GM21515 (cell line): ENCODE results near the gene SOCS7.

Source experiments
- ATAC-seq: cut with Tn5 transposase; IDR thresholded peaks from one replicate; pipeline ENCODE4 v1.9.1; 2021; ENCODE audit not compliant: unreplicated experiment

The SOCS7 gene

DNA sequence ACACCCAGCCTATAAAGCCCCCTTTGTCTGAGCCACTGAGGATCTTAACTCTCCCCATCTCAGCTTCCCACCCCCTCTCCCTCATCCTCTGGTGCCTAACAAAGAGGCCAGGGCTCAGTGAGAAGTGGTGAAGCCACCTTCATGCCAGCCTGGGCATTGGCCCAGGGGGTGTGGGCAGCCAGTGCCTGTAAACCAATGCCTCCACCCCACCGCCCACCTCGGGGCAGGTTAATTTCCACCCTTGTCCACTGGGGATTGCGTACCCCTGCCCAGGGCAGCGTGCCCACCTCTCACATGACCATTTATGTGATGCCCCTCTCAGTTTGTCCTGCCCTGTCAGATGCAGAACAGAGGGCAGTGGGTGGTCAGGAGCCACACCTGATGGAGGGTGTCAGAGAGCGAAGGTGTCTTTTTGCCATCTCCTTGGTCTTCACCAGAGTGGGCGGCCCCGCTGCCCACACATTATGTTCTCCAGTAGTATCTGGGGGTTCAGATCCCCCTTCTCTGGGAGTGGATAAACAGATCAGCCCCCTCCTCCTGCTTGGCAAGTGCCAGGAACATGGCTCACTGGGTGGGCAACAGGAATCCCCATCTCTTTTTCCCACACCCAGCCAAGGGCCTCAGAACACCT lies 66.5 kb downstream of the SOCS7 start:
- ATAC-seq: no peak

DNA sequence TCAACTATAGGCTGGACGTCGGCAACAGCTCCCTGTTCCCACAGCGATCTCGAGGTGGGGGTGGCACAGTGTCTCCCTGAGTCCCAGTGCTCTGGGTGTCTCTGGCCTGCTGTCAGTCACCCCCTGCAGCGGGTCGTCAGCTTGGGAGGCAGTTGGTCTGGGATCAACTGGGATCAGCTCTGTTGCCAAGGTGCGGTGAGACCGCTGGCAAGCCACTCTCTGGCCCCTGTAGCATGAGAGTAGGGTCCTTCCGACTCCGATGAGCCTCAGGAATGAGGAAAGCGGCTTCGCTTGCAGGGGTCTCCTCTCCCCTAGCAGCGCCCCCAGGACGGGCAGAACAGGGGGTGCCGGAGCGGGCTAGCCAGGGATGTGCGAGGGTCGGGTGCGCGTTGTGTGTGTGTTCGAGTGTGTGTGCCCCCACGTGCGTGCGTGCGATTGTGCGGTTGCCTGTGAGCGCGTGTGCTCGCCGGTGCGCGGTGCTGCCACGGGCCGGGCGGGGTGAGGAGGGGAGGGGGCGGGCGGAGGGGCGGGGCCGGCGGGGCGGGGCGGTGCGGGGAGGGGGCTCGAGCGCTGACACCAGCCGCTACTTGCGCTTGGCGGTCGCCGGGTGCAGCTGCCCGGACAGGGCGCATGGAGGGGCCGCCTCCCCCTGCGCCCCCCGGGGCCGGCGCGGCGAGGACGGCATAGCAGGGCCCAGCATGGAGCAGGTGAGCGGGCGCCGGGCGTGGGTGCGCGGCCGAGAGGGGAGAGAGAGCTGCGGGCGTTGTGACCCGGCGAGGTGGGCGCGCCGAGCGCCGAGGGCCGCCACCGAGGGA lies 67.3 kb downstream of the SOCS7 start:
- no peak for ATAC-seq

DNA sequence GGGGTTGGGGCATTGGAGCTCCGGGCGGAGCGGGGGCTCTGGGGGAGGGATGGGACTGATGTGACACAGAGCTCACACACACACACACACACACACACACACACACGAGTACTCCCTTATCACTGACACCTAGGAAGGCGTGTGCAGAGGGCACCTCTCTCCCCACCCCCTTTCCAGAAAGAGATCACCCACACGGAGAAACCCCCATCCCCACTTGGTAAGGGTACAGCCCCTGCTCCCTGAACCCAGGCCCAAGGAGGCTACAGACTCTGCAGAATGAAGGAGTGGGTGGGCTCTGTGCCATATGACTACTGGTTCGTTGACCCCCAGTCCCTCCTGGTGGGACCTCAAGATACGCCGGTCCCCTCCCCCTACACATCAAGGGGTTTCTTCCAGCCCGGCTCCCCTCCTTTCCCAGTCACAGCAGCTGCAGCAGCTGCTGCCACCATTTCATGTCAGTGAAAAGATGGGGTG lies 67.9 kb downstream of the SOCS7 start:
- no peak for ATAC-seq

DNA sequence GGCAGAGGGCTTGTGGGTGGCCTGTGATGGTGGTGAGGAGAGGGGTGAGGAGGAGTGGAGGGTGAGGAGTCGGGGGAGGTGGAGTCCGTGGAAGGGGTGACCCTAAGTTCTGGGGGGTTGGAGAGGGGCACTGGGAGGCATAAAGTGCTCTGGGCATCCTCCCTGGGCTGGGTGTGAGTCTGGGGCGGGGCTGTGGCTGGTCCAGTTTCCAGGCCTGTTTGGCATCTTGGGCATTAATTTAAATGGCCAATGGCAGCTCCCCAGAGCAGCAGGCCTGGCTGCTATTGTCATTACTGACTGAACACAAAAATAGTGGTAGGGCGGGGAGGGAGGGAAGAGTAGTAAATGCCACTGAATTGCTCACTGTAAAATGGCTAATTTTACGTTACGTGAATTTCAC lies 68.9 kb downstream of the SOCS7 start:
- ATAC-seq: no peak

DNA sequence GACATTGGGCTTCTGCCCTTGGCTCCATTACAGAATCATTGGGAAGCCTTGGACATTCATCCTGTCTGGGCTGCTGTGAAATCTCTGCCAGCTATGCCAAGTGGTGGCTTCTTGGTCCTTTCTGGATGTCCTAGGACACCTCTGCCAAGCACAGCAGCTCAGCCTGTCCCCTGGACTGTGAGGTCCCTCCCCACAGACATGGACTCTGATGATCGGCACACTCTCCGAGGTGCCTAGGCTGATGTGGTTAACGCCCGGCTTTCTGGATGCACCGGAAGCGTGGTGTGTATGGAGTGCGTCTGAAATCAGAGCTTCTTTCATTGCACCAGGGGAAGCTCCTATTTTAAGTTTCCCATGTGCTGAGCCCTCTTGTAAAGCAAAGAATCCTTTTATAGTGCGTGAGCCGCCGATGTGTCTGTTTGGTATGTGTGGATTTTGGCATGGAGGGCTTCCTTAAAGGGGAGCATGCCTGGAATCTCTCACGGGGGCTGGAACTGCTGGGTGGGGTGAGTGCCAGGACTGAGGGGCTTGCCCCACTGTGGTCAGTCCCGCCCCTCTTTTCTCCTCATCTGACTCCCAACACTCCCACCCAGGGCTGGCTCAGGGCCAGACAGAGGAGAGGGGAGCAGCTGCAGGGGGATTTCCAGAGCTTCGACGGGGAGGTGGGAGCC lies 69.7 kb downstream of the SOCS7 start:
- no peak for ATAC-seq

DNA sequence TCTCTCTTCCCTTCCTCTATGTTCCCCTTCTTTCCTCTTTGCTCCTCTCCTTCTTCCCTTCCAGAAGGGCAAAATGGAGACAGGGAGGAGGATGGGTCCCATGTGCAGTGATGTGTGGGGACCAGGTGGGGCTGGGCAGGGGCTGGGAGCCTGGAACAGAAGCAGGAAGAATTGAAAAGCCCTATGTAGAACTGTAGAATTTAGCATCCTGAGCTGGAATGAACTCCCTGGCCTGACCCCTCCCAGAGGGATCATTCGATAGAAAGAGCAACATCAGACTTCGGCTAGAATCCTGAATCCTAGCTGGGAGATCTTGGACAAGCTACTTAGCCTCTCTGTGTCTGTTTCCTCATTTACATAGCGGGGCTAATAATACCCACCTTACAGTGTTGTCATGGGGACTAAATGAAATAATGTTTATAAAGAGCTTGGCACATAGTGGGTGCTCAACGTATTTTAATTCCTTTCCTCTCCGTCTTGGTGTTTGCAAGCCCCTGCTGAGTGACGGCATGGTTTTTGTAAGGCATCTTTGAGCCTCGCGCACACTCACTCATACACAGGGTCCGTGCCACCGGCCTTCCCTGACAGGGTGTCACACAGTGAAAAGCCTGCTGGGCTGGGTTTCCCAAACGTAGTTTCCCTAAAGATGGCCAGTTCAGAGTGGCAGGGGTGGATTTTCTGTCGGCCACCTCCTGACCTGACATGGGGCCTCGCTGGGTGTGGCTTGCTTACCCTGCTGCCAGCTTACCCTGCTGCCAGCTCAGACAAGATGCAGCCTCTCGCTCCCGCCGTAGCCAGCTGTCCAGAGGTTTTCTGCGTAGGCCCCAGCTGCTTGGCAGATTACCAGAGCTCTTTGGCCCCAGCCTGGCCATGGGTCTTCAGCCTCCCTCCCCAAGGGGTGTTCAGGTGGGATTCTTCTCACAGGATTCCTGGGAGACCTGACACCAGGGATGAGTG lies 70.5 kb downstream of the SOCS7 start:
- no peak for ATAC-seq

DNA sequence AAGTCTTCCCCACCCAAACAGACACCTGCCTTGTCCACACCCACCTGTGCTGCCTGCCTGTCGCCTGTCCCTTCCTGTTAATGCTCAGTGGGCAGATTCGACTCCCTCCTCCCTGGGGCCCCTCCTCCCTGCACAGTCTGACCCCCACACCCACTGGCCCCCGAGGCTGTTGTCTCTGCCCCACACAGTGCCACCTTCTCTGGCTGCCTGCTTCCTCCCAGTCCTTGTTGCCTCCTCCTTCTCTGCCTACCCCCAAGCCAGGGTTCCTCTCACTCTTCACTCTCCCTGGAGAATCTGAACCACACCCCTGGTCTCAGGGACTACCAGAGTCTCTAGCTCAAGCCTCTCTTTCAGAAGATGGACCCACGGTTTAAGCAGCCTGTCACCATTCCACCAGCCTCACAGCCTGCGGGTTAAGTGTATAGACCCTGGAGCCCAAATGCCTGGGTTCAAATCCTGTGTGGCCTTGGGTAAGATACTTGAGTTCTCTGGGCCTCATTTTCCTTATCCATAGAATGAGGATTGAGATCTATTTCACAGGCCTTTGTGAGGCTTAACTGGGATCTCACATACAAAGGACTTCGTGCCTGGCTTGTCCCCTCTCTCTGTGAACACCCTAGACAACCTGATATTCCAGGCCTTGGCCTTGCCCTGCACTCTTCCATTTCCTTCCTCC lies 72.8 kb downstream of the SOCS7 start:
- no peak for ATAC-seq

DNA sequence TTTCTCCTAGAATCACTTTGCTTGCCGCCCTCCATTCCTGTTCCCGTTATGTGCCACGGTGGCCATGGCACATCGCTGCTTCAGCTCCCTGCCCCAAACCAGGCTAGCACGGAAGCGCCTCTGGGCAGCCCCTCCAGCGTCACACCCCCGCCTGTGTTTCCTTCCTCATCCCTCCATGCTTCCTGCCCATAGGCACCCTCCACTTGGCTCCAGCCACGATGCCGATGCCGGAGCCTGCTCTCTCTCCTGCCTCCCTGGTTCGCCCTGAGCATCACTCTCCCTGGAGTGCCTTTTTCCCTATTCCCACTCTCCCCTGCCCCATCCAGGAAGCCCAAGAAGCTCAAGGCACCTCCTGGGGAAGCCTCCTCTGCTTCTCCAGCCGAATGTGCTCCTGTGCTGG lies 73.4 kb downstream of the SOCS7 start:
- no peak for ATAC-seq

DNA sequence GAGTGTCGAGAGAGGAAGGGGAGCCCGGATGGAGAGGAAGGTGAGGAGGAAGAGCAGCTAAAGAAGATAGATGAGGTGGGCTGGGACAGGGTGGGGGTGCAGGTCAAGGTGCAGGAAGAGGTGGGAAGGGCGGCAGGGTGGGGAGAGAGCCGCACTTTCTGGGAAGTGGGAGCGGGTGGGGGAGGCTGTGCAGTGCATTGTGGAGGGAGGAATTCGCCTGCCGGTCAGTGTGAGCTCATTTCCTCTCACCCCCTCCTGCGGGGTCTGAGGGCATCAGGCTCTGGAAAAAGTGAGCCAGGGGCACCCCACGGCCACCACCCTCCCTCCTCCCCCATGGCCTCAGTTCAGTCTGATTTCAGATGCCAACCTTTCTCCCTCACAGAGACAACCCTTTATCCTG lies 74.1 kb downstream of the SOCS7 start:
- ATAC-seq: no peak

DNA sequence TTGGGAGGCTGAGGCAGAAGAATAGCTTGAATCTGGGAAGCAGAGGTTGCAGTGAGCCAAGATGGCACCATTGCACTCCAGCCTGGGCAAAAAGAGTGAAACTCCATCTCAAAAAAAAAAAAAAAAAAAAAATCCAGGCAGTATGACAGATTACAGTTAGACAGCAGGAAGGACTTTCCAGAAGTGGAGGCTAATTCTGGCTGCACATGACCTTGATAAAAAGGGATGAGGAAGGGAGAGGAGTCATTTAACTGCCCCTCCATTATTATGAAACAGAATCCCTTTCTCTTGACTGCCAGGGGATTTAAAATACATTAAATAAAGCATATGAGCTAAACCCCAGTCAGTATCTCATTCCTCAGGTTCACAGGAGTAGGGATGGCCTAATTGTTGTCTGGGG lies 74.8 kb downstream of the SOCS7 start:
- ATAC-seq: no peak

DNA sequence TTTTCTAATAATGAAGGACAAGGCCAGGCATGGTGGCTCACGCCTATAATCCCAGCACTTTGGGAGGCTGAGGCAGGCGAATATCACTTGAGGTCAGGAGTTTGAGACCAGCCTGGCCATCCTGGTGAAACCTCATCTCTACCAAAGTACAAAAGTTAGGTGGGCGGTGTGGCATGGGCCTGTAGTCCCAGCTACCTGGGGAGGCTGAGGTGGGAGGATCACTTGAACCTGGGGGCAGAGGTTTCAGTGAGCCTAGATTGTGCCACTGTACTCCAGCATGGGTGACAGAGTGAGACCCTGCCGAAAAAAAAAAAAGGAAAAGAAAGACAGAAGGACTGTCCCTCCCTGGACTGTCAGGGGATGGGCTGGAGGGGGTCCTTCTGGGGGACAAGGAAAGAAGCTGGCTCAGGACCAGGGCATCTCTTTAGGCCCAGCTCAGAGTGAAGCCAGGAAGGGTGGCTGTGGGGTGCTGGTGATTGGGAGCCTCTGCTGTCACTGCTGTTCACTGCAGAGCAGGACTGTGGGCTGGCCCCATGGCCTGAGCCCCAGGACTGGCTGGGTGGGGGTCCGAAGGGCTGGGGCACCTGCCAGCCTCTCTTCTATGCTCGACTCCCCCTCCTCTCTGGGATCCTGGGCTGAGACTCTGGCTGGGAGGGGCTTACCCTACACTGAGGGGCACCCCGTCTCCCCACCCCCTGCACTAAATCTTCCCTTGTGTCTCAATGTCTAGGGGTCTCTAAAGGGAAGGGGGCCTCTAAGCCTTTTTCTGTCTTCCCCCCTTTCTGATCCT lies 75.7 kb downstream of the SOCS7 start:
- ATAC-seq: no peak

DNA sequence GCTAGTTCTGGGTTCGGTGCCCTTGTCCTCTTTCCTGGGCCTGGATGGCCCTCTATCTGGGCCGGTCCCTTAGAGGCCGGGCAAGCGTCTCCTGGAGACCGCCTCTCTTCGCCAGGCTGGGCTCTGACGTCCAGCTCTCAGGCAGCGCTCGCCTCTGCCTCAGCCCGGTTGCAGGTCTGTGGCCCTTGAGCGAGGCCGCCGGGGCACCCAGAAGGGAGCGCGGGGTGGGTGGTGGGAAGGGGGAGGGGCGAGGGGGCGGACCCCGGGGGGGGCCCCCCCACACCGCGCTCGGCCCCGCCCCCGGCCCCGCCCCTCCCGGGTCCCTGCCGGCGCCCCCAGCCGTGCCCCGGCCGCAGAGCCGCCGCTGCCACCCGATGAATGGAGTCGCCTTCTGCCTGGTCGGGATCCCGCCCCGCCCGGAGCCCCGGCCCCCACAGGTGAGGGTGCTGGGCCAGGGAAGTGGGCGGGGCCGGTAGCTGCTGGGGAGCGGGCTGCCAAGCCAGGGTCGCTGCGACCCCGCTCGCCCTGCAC lies 76.5 kb downstream of the SOCS7 start, which contains the start of gene ARHGAP23:
Gene ARHGAP23 (plus strand): TSS at position 353 of the 531 bp plus-strand sequence. CDS start 22 bp downstream, at position 375.
- ATAC-seq: no peak

DNA sequence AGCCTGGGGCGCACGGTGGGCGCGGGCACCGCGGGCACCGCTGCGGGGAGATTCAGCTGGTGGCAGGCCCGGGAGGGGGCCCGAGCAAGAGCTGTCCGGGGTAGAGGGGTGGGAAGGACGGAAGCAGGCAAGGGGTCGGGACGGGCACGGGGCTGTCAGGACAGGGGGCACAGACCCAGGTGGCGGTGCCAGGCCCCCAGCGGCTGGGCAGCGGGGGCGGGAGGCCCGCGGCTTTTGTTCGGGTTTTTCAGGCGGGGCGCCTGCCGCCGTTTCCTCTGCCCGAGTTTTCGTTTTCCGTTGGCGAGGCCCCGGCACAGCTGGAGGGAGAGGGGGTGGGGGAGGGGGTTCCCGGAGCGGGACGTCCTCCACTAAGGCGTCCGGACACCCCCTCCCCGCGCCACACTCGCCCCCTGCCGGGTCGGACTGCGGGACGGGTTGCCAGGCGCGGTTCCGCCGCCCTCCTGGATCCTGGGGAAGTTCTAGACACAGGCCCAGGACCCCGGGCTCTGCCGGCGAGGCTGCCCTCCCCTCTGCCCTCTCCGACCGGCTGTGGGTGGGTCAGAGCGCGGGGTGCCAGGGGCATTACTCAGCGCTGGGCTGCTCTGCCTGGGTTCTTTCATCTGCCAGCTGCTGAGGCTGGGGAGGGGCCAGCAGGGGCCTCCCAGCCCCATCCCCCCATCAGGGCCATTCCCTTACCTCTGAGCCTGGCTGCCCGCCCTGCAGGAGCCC lies 77.2 kb downstream of the SOCS7 start:
- no peak for ATAC-seq

DNA sequence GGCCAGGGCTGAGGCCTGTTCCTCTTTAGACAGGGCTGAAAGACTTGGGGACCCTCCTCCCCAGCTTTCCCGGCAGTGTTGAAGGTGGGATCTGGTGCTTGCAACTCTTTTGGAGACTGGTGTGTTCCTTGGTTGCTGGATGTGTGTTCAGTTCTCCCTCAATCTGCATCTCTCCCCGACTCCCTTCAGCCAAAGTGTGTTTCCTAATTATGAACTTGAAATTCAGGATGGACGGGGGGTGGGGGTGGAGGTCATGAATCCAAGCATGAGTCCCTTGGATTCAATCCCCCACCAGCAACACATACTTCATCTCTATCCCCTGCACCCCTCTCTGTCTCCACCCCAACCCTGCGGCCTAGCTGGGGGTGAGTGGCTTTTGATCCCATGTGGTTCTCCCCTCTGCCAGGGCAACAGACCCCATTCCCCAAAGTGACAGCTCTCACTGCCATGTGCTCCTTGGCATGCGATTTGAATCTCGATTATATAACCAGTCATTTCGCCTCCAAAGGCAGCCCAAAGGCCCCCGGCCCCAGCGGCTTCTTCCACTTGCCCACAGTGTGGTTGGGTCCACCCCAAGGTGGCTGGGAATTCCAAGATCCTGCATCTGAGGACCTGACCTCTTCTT lies 77.9 kb downstream of the SOCS7 start:
- ATAC-seq: no peak

DNA sequence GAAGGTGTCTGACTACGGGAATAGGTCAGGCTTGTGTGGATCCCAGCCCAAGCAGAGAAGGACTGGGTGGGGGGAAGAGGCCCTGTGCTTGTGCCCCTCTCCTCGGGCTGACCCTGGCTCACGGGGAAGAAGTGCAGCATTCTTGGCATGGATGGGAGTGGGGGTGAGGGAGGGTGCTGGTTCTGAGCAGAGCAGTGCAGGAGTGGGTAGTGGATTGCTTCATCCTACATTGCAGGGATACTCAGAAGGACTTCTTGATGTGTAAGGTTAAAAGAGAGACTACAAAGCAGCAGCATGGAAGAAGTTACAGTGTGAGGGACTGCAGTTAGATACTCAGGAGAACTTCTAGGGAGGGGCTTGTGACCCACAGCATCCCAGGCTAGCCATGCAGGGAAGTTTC lies 78.7 kb downstream of the SOCS7 start:
- ATAC-seq: no peak

DNA sequence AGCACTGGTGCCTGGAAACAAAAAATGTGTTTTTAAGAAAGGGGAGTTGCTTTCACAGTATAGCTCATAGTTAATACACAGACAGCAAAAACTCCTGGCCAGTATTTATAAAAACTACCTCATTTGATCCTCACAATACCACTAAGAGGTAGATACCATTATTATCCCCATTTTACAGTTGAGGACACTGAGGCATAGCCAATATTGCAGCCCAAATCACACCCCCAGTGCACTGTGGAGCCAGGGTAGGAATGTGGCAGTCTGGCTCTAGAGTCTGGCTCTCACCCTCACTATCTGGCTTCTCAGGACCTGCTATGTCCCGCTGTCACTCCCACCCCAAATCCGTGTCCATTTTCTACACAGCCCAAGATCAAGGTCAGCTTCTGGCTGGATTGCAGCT lies 79.2 kb downstream of the SOCS7 start:
- no peak for ATAC-seq

DNA sequence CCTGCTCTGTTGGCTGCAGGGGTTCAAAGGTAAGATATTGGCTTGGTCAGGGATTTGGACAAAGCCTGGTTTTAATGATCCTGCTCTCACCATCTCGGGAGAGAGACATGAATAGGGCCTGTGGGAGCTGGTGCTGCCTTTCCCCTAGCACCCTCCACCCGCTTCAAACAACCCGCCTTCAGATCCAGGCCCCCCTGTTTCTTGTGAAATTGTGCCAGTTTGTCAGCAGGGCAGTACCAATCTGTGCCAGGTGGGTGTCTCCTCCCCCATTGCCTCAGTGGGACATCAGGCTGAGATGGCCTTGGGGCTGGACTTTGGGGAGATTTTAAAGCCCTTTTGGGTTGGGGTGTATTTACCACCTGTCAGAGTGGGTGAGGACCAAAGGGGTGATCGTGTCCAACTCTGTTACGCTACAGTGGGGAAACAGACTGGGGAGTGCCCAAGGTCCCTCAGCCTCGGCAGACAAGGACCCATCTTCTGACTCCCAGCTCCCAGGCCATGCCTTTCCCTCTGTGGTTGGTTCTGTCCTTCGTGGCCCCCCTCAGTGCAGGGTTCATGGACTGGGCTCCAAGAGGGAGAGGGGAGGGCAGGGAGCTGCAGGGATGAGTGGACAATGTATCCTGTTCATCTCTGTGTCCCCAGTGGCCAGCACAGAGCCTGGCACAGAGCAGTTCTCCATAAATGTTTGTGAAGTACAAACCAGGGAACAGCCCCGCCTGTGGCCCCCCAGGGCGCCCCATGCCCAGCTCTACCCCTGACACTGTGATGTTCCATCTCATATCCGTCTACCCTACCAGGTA lies 79.9 kb downstream of the SOCS7 start:
- ATAC-seq: no peak
